Measurements from ENCODE around the gene TGOLN2.
"Not testable (repeated sequence)": the region's sequence is repeated elsewhere in the genome, so short reads cannot be mapped to it uniquely, and the experiment has no call there.

TGOLN2 gene

DNA sequence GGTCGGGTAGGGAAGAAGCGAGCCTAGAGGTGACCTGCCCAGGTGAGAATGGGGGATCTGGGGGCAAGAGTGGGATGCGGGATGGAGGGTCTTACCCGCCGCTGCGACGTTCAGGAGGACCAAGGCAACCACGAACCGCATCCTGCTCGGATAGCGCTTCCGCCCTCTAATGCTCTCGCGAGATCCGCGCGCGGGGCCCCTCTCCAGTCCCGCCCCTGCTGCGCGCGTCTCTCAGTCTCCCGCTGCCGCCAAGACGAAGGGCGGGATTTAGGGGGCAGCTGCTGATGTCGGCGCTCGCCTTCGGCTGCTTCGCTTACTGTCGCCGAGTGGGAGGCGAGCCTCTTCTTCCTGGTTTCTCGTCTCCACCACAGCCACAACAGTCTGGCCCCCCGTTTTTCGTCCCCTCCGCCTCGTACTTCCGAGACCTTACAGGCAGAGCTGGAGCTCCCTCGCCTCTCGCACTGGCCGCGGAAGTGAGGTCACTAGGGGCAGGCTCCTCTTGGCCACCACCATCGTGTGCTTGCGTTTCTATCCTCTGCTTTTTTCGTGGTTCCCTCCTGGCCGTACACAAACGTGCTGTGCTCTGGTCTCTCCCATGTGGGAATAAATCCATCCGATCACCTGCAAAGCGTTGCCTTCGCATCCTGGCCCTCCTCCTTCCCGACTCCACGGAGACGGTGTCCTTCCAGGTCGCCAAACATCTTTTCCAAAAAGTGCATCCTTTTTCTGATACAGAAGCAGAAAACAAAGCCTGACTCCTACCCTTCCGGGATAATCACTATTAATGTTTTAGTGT lies at the start of gene TGOLN2:
TSS of gene TGOLN2 (minus strand) at position 168 of the 796 bp plus-strand sequence. CDS start at position 141, 27 bp downstream.
- DNase-seq (ENCODE audit: low read depth in 2 of 2) = peak; percentile 83 to 87

DNA sequence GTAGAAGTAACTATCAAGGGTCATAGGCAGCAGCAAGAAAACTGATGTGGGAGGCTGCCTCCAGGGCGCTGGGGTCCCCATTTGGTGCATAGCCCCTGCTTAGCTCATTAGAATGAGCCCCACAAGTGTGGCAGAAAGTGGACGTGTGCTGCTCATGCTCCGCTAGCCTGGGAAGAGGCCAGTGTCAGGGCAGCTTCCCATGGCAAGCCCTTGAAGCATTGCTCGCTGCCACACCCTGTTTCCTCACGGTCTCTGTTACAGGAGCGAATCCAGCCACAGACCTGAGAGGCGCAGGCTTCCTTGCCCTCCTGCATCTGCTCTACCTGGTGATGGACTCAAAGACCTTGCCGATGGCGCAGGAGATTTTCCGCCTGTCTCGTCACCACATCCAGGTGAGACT lies 49.3 kb upstream of the TGOLN2 start:
- DNase-seq (ENCODE audit: low read depth in 2 of 2) = no peak

DNA sequence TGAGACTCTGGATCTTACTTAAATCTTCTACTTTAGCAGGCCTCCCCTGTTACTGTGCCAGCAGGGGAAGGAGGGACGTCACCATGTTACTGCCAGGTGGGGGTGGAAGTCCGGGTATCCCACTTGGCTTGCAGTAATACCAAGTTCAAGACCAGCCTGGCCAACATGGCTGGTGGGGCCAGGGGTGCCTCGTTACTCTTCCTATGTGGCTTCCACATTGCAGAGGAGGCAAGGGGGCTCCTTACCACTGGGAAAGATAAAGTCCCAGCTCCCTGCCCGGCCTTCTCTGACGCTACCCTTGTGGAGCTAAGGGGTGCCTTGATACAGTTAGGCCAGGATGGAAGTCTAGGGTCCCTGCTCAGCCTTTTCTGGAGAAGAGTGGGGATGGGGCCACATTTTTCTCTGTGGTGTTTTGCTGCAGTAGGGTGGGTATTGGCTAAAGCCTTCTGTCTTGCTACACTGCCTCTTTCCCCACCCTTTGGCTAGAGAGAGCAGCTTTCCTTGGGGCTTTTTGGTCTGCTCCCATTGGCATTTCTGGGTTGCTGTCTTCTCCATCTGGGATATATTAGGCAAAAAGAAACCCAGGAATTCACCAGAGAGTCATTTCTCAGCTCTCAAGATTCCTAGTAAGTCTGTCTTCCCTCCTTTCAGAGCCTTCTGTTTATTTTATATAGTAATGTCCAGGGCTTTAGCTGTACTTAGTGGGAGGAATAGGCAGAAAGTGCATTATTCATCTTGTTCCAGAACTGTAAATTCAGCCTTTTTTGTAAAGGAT lies 48.7 kb upstream of the TGOLN2 start:
- DNase-seq (ENCODE audit: low read depth in 2 of 2) = no peak

DNA sequence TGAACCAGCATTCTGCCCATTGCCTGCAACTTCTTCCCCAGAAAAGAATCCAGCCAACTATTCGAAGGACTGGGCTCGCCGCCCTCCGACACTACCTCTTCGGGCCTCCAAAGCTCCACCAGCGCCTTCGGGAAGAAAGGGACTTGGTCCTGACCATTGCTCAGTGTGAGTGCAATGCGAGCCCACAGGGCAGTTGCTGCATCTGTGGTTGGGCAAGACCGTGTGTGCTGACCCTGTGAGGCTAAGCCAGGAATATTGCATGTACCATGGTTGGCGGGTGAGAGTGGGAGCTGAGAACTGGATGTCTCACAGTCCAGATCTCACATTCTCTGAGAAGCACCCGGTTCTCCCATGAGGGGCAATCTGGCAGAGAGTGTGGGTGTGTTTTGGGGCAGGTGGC lies 43.3 kb upstream of the TGOLN2 start:
- DNase-seq (ENCODE audit: low read depth in 2 of 2) = no peak

DNA sequence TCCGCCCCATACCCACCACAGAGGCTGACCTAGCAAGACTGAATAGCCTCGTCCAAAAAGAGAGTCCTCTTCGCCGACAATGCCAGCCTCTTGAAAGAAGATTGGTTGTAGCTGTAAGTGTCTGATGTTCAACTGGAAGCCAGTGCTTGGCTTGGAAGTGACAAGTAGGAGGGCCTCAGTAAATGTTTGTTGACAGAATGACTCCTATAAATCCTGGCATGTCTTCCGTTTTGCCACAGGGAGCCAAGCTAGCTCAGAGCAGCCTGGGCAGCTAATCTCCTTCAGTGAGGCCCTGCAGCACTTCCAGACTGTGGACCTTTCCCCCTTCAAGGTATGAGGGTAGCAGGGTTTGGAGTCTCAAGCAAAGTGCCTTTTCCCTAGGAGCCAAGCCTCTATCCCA lies 41.7 kb upstream of the TGOLN2 start:
- no peak for DNase-seq (ENCODE audit: low read depth in 2 of 2)

DNA sequence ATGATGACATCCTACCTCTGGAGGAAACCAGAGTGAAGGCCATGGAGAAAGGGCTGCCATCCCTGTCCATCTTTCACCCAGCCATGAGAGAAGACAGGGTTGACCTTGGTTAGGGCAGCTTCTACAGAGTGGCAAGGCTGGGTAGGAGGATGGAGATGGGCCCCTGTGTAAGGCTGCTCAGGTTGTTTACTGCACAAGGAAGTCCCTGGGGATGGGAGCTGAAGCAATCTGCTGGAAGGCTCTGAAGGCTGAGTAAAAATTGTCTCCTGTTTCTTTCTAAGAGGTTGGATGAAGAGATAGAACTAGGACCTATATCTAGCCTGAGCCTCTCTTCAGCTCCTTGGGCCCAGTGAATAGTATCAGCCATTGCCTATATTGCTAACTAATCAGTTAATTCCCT lies 41.1 kb upstream of the TGOLN2 start:
- no peak for DNase-seq (ENCODE audit: low read depth in 2 of 2)

DNA sequence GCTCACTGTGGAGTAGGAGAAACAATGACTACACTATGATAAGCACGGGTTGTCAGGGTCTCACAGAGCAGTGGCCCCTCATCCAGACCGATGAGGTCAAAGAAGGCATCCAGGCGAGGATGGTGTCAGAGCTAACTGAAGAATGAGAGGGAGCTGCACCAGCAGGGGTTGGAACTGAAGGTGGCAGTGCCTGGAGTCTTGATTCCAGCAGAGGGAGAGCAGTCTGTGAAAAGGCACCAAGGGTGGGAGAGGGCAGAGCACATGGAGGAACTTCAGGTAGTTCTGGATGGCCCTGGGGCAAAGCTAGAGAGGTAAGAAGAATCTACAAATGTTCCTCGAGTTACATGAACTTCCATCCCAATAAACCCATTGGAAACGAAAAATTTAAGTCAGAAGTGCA lies 39.4 kb upstream of the TGOLN2 start:
- no peak for DNase-seq (ENCODE audit: low read depth in 2 of 2)

DNA sequence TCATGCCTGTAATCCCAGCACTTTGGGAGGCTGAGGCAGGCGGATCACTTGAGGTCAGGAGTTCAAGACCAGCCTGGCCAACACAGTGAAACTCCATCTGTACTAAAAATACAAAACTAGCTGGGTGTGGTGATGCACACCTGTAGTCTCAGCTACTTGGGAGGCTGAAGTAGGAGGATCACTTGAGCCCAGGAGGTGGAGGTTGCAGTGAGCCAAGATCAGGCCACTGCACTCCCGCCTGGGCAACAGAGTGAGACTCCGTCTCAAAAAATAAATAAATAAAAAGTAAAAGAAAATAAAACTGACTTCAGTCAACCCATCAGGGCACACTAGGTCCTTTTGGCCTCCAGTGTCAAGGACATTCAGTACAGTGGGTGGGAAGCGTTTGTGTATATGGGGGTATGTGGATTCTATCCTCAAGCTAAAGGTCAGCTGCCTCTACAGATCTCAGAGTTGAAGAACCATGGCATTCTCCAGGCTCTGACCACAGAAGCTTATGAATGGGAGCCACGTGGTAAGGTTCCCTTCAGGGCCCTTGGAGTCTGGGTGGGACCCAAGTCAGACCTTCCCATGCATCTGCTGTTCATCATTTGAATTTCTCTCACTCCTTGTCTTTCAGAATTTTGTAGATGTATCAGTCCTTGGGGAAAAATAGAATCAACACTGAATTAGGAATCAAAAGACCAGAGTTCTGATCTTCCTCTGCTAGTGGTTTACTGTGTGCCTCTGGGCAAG lies 35.0 kb upstream of the TGOLN2 start:
- DNase-seq (ENCODE audit: low read depth in 2 of 2) = not testable (repeated sequence)

DNA sequence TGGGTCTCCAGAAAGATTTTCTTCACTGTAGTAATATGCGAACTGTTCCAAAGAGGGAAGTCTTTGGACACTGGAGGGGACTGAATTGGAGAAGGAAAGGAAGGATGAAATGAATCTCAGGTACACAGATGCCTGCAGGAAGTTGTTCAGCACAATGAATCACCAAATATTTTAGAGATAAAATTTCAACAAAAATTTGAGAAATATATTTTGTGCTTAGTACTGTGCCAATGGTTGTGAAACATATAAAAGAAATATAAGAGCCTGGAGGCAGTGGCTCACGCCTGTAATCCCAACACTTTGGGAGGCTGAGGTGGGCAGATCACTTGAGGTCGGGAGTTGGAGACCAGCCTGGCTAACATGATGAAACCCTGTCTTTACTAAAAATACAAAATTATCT lies 29.9 kb upstream of the TGOLN2 start:
- no peak for DNase-seq (ENCODE audit: low read depth in 2 of 2)

DNA sequence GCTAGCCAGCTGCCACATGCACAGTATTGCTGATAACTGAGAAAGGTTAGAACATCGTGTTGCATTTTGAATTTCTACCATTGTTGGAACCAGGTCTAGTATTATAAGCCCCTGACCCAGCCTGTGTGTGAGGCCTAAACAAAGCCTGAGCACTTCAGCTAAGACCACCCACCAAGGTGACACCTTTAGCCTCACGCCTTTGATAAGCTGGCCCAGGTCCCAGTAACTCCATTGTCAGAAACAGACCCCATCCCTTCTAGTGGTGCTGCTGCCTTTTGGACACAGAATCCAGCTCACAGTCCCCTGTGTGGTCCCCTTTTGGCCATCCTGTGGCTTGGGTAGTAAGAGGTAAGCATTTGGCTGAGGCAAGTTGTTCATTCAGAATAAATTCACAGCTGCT lies 28.4 kb upstream of the TGOLN2 start:
- no peak for DNase-seq (ENCODE audit: low read depth in 2 of 2)

DNA sequence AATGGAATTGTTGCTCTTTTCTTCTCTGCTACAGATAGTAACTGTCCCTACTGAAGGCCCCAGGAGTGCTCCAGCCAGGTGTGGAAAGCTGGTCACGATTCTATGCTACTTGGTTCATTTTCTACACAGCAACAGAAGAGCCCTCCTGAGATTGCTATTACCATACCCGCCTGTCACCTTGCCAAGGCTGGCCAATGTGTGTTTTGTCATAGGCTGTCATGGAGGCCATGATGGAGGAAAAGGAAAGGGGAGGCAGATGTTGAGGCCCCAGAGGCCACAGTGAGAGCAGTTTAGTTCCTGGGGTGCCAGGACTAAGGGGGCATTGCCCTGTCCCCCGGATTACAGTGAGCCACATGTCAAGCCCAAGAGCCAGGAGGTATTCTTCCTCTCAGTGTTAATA lies 27.7 kb upstream of the TGOLN2 start:
- no peak for DNase-seq (ENCODE audit: low read depth in 2 of 2)

DNA sequence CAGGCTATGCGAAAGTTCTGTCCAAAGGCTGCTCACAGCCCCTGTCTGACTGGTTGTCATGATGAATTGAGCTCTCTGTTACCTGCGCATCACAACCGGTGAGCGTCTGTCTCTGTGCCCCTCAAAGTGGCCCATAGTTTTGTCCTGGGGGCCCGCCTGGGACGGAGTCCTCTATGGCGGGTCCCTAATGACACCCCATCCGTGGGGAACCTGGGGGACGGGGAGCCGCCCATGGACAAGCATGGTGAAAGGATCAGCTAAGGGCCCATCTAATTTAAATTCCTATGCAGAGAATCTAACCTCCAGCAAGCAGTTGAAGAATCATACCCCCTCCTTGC lies 27.3 kb upstream of the TGOLN2 start:
- DNase-seq (ENCODE audit: low read depth in 2 of 2) = no peak

DNA sequence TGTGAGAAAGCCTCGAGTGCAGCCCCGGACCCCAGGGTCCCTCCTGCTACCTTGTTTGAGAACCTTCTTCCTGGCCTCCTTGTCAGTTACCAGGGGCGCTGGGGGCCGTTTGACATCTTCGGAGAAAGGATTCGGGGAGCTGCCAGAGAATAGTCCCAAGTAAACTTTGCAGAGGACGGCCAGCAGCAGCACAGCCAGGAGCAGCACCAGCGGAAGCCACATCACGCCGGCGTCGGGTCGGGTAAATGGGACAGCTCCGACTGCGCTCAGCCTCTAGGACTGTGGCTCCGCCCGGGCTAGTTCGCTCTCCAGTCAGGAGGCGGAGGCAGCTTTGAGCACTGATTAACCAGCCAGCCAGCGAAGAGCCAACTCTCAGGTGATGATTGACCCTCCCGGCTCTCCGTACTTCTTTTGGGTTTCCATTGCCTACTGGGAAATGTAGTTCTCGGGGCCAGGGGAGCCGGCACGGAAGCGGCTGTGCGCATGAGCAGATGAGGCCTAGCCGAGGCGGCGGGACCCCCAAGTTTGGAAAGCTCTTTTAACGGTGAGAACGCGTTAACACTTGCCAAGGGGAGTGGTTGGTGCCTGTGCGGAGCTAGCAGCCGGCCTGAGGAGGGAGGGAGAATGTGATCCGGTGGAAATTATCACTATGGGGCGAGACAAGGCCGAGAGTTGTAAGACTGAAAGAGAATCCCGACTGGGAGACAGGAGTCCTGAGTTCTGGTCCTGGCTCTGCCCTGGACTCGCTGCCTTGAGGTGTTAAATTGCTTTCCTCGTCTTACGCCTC lies 26.7 kb upstream of the TGOLN2 start, which contains the start of the genes ELMOD3 and RETSAT:
TSS of gene ELMOD3 (plus strand) at position 484 of the 787 bp plus-strand sequence. CDS start 2,430 bp downstream, outside the sequence.
TSS of gene RETSAT (minus strand) at position 243 of the 787 bp plus-strand sequence. CDS start at position 222, 21 bp downstream.
- DNase-seq (ENCODE audit: low read depth in 2 of 2) = peak; percentile 84 to 91

DNA sequence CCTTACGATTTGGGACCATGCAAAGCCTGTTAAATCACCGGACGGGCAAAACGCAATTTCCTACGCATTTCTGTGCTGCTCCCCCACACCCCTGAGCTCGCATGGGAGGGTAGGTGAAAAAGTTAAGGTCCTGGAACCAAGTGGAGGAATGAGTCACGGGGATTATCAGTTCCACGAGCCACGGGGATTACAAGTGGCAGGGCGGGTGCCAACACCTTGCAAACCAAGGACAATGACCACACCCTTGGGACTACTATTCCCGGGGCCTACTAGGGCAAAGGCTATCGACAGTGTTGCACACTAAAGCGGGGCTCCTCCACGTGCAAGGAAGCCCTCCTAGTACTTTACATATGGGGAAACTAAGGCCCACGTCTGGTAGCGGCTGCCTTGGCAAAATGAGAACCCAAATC lies 26.1 kb upstream of the TGOLN2 start:
- no peak for DNase-seq (ENCODE audit: low read depth in 2 of 2)

DNA sequence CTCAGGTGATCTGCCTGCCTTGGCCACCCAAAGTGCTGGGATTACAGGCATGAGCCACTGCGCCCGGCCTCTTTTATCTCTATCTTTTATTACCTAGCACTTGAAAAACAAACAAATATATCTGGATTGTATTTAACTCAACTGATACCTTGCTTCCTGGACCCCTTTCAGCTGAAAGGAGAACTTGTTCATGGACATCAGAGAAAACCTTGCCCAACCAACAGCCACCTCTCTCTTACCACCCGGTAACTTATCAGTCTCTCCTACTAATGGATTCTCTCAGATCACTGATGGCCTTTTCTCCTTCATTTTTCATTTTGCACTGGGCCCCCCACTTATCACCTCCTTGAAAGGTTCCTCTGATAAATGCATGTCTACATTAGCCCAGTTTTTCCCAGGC lies 19.8 kb upstream of the TGOLN2 start:
- no peak for DNase-seq (ENCODE audit: low read depth in 2 of 2)

DNA sequence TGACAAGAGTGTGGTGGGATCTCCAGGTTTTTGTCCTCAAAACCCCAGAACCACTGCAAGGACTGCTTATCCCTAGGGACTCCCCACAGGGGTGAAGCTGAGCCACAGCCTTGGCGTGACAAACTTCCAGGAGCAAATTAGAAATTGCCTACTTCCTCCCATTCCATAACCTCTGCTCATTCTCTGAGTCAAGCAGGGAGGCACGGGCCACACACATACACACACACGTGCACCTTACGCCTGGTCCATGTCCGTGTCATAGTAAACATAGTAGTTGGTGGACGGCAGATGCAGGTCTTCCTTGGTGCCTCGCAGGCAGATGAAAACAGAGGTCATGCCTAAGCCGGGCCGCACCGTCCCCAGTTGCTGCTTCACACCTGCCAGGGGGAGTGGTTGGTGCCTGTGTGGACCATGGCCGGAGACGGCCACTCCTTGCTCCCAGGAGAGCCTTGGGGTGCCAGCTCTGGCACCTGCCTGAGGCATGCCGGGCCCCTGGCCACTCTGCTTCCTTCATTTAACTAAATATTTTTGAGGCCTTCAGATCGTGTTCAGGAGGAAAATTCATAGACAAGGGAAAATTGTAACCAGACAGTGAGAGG lies 16.7 kb upstream of the TGOLN2 start:
- DNase-seq (ENCODE audit: low read depth in 2 of 2) = no peak

DNA sequence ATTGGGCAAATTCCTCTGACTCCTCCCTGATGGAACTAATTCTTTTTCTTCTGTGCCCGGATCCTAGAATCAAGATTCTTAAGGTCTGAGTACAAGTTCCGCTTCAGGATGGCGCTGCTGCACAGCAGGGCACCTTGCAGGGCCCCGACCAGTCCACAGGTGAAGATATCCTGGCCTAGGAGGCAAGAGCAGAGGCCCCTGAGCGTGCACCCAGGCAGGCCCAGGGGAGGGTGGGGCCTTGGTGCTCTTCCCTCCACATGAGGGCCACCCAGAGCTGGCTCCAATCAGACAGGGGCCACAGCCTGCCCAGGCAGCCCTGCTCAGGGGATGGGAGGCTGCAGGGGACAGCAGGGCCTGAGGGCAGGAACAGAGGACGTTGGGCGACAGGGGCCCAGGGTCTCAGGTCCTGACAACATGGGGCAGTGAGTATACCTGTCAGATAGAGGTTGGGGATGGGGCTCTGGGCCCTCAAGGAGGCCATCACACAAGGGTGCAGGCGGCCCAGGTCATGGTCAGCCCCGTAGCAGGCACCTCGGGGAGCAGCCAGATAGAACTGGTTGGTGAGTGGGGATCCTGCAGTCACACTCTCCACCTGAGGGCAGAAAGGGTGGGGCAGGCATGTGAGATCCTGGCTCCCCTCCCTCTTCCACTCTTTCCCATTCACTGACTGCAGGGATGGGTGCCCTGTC lies 15.6 kb upstream of the TGOLN2 start:
- DNase-seq (ENCODE audit: low read depth in 2 of 2) = not testable (repeated sequence)

DNA sequence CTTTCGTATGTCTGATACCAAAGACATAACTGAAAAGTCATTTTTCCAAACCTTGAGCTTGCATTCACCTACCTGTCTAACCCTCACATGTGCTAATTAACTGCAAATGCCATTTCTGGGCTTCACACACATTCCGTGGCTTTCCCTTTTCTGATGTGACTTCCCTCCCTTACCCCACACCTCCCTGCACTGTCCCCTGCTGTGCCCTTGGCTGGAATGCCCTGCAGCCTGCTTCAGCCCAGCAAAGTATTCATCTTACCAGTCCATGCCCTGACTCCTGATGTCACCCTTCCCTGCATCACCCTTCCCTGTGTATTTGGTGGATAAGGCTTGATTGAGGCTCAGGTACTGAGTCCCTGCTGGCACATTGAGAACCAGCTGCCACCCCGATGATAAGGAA lies 14.4 kb upstream of the TGOLN2 start:
- DNase-seq (ENCODE audit: low read depth in 2 of 2) = no peak

DNA sequence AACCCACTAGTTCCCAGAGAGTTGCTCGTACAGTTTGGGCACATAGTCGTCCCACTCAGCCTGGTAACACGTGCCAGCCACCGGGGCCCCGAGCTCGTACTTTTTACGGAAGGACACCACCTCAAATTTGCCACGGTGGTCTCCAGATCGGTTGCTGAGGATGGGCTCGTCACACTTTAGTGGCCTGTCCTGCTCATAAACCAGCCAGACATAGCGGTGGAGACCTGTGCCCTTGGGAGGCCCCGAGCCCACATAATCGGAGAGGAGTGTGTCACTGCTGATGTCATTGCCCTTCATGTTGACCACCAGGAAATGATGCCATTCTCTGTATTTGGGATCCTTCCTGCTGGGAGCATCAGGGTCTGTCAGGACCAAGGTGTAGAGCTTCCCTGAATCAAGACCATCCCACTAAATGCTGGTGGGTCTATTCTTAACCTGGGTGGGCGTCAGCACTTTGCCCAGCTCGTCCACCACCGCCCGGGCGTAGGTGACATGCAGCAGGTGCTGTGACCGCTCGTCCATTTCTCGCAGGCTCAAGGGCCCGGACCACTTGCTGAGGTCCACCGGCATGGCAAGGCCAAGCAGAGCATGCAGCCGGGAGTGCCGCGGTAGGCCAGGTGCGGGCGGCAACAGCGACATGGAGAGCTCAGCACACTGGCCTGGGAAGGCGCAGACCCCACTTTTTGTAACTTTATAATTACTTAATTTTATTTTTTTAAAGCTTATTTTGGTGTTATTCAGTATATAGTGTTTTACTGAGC lies 13.7 kb upstream of the TGOLN2 start:
- DNase-seq (ENCODE audit: low read depth in 2 of 2) = no peak
